ENCODE measurements around the gene SUPT20HL2. TPM values are rescaled to one million over a fixed set of nuclear protein-coding genes. Genes with fewer than 3 reads are reported as not detected.

Gene SUPT20HL2
- total RNA-seq, 4 donors from 2014 or later, result not detected

- Histone ChIP-seq H3K9me3 (no peaks in the 10 kb centered on the region), H3K27me3 (no peaks in the 10 kb centered on the region), H3K27ac (no peak overlapping the region), H3K36me3 (no peaks in the 10 kb centered on the region), H3K4me1 (no peaks in the 10 kb centered on the region), H3K4me3 (no peak overlapping the region)
- TF ChIP-seq CTCF (IDR thresholded peaks at IDR 0.05) (no peak), POLR2AphosphoS5 (IDR thresholded peaks at IDR 0.05) (no peak), POLR2A (IDR thresholded peaks at IDR 0.05) (no peak), EP300 (IDR thresholded peaks at IDR 0.05; ENCODE audit: low read depth) (no peak)
- intact Hi-C loops (cut with DNase I; ENCODE audit: low total_unique reads) (no loop called here), in situ Hi-C loops (cut with MboI; ENCODE audit: low pct_ligation_motif_present in 1 of 4, low pct_unique_long_range_greater_than_20kb in 1 of 4, low sequenced_read_pairs in 3 of 4) (no loop called here)
- WGBS, 2 donors (ENCODE audit: low coverage in 1 of 2), result 70 to 89% methylated on average over 1 of the region's 1 CpG
- no peak for DNase-seq
Measured at GRCh38 chrX:24333371-24333770, 19.5 kb upstream of the SUPT20HL2 start.

- TF ChIP-seq POLR2AphosphoS5 (IDR thresholded peaks at IDR 0.05) (no peak), POLR2A (IDR thresholded peaks at IDR 0.05) (no peak), EP300 (IDR thresholded peaks at IDR 0.05; ENCODE audit: low read depth) (no peak), CTCF (IDR thresholded peaks at IDR 0.05) (no peak)
- Histone ChIP-seq H3K4me1 (no peaks in the 10 kb centered on the region), H3K36me3 (no peaks in the 10 kb centered on the region), H3K27me3 (no peaks in the 10 kb centered on the region), H3K27ac (no peak overlapping the region), H3K9me3 (no peaks in the 10 kb centered on the region), H3K4me3 (no peak overlapping the region)
- in situ Hi-C loops (cut with MboI; ENCODE audit: low pct_ligation_motif_present in 1 of 4, low pct_unique_long_range_greater_than_20kb in 1 of 4, low sequenced_read_pairs in 3 of 4), result no loop called here
- intact Hi-C loops (cut with DNase I; ENCODE audit: low total_unique reads), result no loop called here
- no peak for DNase-seq
- 57 to 77% methylated on average over 1 to 4 of the region's 4 CpGs for WGBS, 2 donors (ENCODE audit: low coverage in 1 of 2)
Measured at GRCh38 chrX:24332878-24333277, 19.0 kb upstream of the SUPT20HL2 start.

GRCh38 chrX:24325231-24325630 is 11.4 kb upstream of the SUPT20HL2 start:
- no peak overlapping the region for H3K27ac ChIP-seq
- no peaks in the 10 kb centered on the region for H3K27me3 ChIP-seq
- in situ Hi-C loops (cut with MboI; ENCODE audit: low pct_ligation_motif_present in 1 of 4, low pct_unique_long_range_greater_than_20kb in 1 of 4, low sequenced_read_pairs in 3 of 4), result no loop called here
- no peak for DNase-seq
- TF ChIP-seq POLR2AphosphoS5 (IDR thresholded peaks at IDR 0.05) (no peak), EP300 (IDR thresholded peaks at IDR 0.05; ENCODE audit: low read depth) (no peak), POLR2A (IDR thresholded peaks at IDR 0.05) (no peak), CTCF (IDR thresholded peaks at IDR 0.05) (no peak)
- no peak overlapping the region for H3K4me3 ChIP-seq
- H3K4me1 ChIP-seq, result no peaks in the 10 kb centered on the region
- no peaks in the 10 kb centered on the region for H3K9me3 ChIP-seq
- no peaks in the 10 kb centered on the region for H3K36me3 ChIP-seq
- WGBS, 2 donors (ENCODE audit: low coverage in 1 of 2), result 77% methylated on average over 1 of the region's 1 CpG; no CpG with 5 or more reads in 1 of the 2 donors
- intact Hi-C loops (cut with DNase I; ENCODE audit: low total_unique reads), result no loop called here

GRCh38 chrX:24321741-24322395 is 8.0 kb upstream of the SUPT20HL2 start:
- 63% methylated on average over 4 of the region's 4 CpGs; no CpG with 5 or more reads in 1 of the 2 donors for WGBS, 2 donors (ENCODE audit: low coverage in 1 of 2)
- no peaks in the 10 kb centered on the region for H3K4me1 ChIP-seq
- no peak overlapping the region for H3K27ac ChIP-seq
- H3K27me3 ChIP-seq, result no peaks in the 10 kb centered on the region
- no peaks in the 10 kb centered on the region for H3K9me3 ChIP-seq
- H3K36me3 ChIP-seq, result no peaks in the 10 kb centered on the region
- no peak for DNase-seq
- intact Hi-C loops (cut with DNase I; ENCODE audit: low total_unique reads) (no loop called here), in situ Hi-C loops (cut with MboI; ENCODE audit: low pct_ligation_motif_present in 1 of 4, low pct_unique_long_range_greater_than_20kb in 1 of 4, low sequenced_read_pairs in 3 of 4) (no loop called here)
- no peak for TF ChIP-seq POLR2AphosphoS5 (IDR thresholded peaks at IDR 0.05)
- TF ChIP-seq EP300 (IDR thresholded peaks at IDR 0.05; ENCODE audit: low read depth), result no peak
- no peak for TF ChIP-seq CTCF (IDR thresholded peaks at IDR 0.05)
- TF ChIP-seq POLR2A (IDR thresholded peaks at IDR 0.05), result no peak
- no peak overlapping the region for H3K4me3 ChIP-seq

Data from transverse colon (tissue), 4 donors.